ENCODE data around the gene UQCC3. TPM values are rescaled to one million over a fixed set of nuclear protein-coding genes. Genes with fewer than 3 reads are reported as not detected.

UQCC3 gene
- total and polyA plus RNA-seq, 2 of the 13 experiments (the other 11 are each of a cell fraction or from before 2014, with no cell fraction given) = 7.7 to 16.0 TPM

- TF ChIP-seq, protein P1, sequence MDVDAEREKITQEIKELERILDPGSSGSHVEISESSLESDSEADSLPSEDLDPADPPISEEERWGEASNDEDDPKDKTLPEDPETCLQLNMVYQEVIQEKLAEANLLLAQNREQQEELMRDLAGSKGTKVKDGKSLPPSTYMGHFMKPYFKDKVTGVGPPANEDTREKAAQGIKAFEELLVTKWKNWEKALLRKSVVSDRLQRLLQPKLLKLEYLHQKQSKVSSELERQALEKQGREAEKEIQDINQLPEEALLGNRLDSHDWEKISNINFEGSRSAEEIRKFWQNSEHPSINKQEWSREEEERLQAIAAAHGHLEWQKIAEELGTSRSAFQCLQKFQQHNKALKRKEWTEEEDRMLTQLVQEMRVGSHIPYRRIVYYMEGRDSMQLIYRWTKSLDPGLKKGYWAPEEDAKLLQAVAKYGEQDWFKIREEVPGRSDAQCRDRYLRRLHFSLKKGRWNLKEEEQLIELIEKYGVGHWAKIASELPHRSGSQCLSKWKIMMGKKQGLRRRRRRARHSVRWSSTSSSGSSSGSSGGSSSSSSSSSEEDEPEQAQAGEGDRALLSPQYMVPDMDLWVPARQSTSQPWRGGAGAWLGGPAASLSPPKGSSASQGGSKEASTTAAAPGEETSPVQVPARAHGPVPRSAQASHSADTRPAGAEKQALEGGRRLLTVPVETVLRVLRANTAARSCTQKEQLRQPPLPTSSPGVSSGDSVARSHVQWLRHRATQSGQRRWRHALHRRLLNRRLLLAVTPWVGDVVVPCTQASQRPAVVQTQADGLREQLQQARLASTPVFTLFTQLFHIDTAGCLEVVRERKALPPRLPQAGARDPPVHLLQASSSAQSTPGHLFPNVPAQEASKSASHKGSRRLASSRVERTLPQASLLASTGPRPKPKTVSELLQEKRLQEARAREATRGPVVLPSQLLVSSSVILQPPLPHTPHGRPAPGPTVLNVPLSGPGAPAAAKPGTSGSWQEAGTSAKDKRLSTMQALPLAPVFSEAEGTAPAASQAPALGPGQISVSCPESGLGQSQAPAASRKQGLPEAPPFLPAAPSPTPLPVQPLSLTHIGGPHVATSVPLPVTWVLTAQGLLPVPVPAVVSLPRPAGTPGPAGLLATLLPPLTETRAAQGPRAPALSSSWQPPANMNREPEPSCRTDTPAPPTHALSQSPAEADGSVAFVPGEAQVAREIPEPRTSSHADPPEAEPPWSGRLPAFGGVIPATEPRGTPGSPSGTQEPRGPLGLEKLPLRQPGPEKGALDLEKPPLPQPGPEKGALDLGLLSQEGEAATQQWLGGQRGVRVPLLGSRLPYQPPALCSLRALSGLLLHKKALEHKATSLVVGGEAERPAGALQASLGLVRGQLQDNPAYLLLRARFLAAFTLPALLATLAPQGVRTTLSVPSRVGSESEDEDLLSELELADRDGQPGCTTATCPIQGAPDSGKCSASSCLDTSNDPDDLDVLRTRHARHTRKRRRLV (CRISPR knock-in tag; IDR thresholded peaks at IDR 0.05) = peak; percentile 84
- TF ChIP-seq ZNF337 (CRISPR knock-in tag; IDR thresholded peaks at IDR 0.05; ENCODE audit: borderline replicate concordance, low read depth) (no peak), ZNF350 (CRISPR knock-in tag; IDR thresholded peaks at IDR 0.05; ENCODE audit: borderline replicate concordance, low read depth) (peak; percentile 88), ZNF329 (CRISPR knock-in tag; IDR thresholded peaks at IDR 0.05; ENCODE audit: low read depth) (no peak; the same call in 1 of the 2 replicates), ZNF772 (CRISPR knock-in tag; IDR thresholded peaks at IDR 0.05) (no peak), ESRRA (CRISPR knock-in tag; IDR thresholded peaks at IDR 0.05; ENCODE audit: low read depth) (peak; percentile 58), ZSCAN9 (CRISPR knock-in tag; IDR thresholded peaks at IDR 0.05; ENCODE audit: borderline replicate concordance) (peak; percentile 97), ZNF670 (CRISPR knock-in tag; IDR thresholded peaks at IDR 0.05; ENCODE audit: borderline replicate concordance) (no peak), ZNF709 (CRISPR knock-in tag; IDR thresholded peaks at IDR 0.05) (0 out of 2 replicates have a peak, but pooled peaks have one; percentile 35), EEA1 (CRISPR knock-in tag; IDR thresholded peaks at IDR 0.05; ENCODE audit: borderline replicate concordance) (peak; percentile 26; the same call in 1 of the 2 replicates), ZNF124 (CRISPR knock-in tag; IDR thresholded peaks at IDR 0.05) (no peak), SRF (IDR thresholded peaks at IDR 0.05; ENCODE audit: low read depth, low read length) (no peak), NBN (conservative IDR thresholded peaks at IDR 0.05) (no peak), ZNF850 (CRISPR knock-in tag; conservative IDR thresholded peaks at IDR 0.05) (no peak), REXO4 (CRISPR knock-in tag; IDR thresholded peaks at IDR 0.05; ENCODE audit: borderline replicate concordance) (0 out of 2 replicates have a peak, but pooled peaks have one; percentile 9), ZNF816 (CRISPR knock-in tag; IDR thresholded peaks at IDR 0.05; ENCODE audit: borderline replicate concordance) (no peak; the same call in 1 of the 2 replicates), ZNF3 (CRISPR knock-in tag; IDR thresholded peaks at IDR 0.05) (no peak), ZNF776 (CRISPR knock-in tag; IDR thresholded peaks at IDR 0.05) (peak; percentile 84), RBFOX2 (IDR thresholded peaks at IDR 0.05; ENCODE audit: low read depth, low read length) (peak; percentile 99)
- TF ChIP-seq, protein P2, sequence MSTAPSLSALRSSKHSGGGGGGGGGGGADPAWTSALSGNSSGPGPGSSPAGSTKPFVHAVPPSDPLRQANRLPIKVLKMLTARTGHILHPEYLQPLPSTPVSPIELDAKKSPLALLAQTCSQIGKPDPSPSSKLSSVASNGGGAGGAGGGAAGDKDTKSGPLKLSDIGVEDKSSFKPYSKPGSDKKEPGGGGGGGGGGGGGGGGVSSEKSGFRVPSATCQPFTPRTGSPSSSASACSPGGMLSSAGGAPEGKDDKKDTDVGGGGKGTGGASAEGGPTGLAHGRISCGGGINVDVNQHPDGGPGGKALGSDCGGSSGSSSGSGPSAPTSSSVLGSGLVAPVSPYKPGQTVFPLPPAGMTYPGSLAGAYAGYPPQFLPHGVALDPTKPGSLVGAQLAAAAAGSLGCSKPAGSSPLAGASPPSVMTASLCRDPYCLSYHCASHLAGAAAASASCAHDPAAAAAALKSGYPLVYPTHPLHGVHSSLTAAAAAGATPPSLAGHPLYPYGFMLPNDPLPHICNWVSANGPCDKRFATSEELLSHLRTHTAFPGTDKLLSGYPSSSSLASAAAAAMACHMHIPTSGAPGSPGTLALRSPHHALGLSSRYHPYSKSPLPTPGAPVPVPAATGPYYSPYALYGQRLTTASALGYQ (CRISPR knock-in tag; IDR thresholded peaks at IDR 0.05) = 0 out of 2 replicates have a peak, but pooled peaks have one; percentile 22
These were observed 6.3 kb upstream of the UQCC3 start, which contains the start of the genes C11orf98 and CSKMT (continued) for GRCh38 chr11:62665075-62665598.
